Right ventricle myocardium inferior (tissue), 1 donor: ENCODE measurements around the gene CASKIN1. TPM values are rescaled to one million over a fixed set of nuclear protein-coding genes. Genes with fewer than 3 reads are reported as not detected.
"Not testable (repeated sequence)": the region's sequence is repeated elsewhere in the genome, so short reads cannot be mapped to it uniquely, and the experiment has no call there.

Experiments
- ATAC-seq: fragments of 200-7000 bp; cut with Tn5 transposase; one replicate; pipeline ENCODE4 v1.9.1; 2020; ENCODE audit warnings: mild to moderate bottlenecking, moderate library complexity
- DNase-seq: peaks from one replicate; pipeline ENCODE4 v3.0.0; 2021; ENCODE audit errors: missing footprints
- intact Hi-C: fragments of 100-400 bp; cut with DNase I; formaldehyde crosslinking; loops from one replicate; pipeline ENCODE4 v1.11.0; 2022
- long read RNA-seq: library from polyadenylated mRNA; unstranded; transcript quantifications from one replicate; pipeline ENCODE4 v2.0.0, GENCODE V29; 2021
- total RNA-seq: library from RNA; stranded (reverse); fragmentation: NEBNext Ultra II Directional; extraction: Animal tissue kit (Norgen Biotek cat#: 25700); gene quantifications from one replicate; pipeline ENCODE4 v1.2.1, GENCODE V29; 2021
- donor health status: DM: no; HTN: yes; CAD: no; lungs with severe emphysema.

CASKIN1 gene, protein sequence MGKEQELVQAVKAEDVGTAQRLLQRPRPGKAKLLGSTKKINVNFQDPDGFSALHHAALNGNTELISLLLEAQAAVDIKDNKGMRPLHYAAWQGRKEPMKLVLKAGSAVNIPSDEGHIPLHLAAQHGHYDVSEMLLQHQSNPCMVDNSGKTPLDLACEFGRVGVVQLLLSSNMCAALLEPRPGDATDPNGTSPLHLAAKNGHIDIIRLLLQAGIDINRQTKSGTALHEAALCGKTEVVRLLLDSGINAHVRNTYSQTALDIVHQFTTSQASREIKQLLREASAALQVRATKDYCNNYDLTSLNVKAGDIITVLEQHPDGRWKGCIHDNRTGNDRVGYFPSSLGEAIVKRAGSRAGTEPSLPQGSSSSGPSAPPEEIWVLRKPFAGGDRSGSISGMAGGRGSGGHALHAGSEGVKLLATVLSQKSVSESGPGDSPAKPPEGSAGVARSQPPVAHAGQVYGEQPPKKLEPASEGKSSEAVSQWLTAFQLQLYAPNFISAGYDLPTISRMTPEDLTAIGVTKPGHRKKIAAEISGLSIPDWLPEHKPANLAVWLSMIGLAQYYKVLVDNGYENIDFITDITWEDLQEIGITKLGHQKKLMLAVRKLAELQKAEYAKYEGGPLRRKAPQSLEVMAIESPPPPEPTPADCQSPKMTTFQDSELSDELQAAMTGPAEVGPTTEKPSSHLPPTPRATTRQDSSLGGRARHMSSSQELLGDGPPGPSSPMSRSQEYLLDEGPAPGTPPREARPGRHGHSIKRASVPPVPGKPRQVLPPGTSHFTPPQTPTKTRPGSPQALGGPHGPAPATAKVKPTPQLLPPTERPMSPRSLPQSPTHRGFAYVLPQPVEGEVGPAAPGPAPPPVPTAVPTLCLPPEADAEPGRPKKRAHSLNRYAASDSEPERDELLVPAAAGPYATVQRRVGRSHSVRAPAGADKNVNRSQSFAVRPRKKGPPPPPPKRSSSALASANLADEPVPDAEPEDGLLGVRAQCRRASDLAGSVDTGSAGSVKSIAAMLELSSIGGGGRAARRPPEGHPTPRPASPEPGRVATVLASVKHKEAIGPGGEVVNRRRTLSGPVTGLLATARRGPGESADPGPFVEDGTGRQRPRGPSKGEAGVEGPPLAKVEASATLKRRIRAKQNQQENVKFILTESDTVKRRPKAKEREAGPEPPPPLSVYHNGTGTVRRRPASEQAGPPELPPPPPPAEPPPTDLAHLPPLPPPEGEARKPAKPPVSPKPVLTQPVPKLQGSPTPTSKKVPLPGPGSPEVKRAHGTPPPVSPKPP (N-terminal part only)
- 5.8 TPM for total RNA-seq
- long read RNA-seq, partial matches to known transcripts, result 0 of 1 reads
- long read RNA-seq, other reads (novel, unspliced or antisense), result 1 of 1 reads

DNA sequence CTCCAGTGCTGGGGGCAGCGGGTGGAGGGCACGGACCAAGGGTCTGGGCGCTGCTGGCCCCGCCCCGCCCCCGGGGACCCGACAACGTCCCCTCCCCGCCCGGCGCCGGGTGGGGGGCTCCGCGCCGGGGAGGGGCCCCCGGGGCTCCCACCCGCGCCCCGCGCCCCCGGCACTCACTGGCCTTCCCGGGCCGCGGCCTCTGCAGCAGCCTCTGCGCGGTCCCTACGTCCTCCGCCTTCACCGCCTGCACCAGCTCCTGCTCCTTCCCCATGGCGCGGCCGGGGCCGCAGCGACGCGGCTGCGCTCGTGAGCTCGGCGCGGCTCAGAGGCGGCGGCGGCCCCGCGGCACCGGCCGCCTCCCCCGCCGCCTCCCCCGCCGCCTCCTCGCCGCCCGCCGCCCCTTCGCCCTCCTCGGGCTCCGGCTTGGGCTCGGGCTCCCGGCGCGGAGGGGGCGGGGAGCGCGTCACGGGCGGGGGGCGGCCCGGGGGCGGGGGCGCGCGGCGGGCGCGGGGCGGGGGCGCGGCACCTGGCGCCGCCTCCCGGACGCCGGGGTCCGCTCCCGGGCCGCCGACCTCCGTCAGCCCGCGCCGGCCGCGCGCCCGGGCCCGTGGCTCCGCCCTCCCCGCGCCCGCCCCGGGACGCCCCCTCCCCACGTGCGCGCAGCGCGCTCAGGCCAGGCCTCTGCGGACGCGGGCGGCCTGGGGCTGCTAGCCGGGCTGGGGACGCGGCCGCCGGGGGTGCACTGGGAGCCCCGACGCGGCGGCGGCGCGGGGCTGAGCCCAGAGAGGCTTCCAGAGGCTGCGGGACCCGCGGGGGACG lies at the start of gene CASKIN1:
CASKIN1 (minus strand) TSS at position 444 of the 819 bp plus-strand sequence; CDS start at position 271, 173 bp downstream.
- DNase-seq (no peak), ATAC-seq (no peak)
- intact Hi-C loops, result no loop called here

DNA sequence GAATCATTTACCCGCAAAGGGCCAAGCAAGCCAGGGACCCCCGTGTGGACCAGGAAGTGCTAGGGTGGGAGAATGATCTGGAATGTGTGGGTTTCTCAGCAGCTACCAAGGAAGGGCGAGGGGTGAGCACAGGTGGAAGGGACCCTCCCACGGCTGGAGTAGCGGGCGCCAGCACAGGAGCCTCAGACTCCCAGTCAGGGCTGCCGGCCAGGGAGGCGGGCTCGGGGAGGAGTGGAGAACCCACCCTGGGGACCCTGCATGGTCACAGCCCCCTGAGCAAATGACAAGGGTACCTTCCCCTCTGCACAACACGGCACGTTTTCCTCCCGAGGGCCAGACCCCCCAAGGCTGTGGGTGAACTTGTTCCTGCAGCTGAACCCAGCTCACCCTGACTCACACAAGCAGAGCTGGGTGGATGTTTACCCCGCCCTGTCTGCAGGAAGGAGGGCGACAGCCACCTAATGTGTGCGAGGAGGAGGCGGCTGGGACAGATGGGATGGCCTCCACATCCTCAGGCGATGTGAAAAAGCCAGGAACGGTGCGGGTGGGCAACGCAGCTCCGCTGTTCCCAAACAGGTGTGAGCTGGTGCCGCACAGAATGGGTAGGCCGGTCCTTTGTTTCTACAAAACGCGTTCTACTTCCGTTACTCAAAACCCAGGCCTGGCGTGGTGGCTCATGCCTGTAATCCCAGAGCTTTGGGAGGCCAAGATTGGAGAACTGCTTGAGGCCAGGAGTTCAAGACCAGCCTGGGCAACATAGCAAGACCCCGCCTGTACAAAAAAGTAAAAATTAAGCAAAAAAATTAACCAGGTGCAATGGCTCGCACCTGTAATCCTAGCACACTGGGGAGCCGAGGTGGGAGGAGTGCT lies 48.8 kb upstream of the CASKIN1 start:
- intact Hi-C loops, result no loop called here
- DNase-seq, result no peak
- ATAC-seq, result no peak

DNA sequence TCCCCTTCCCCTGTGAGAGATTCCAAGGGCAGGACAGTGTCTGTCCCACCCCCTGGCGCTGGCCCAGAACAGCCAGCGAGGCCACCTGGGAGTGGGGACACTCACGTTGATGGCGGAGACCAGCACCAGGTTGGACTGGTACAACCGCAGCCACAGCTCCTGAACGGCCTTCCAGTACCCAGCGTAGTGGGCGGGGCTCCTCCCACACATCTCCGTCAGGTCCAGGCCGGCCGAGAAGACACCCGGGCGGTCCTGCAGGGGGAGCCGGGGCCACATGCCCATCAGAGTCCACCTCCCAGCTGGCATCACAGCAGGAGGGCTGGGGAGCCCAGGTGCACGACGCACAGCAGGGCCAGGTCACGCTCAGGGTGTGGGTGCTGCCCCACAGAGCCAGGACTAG lies 47.9 kb upstream of the CASKIN1 start:
- DNase-seq (no peak), ATAC-seq (no peak)
- intact Hi-C loops, result no loop called here

DNA sequence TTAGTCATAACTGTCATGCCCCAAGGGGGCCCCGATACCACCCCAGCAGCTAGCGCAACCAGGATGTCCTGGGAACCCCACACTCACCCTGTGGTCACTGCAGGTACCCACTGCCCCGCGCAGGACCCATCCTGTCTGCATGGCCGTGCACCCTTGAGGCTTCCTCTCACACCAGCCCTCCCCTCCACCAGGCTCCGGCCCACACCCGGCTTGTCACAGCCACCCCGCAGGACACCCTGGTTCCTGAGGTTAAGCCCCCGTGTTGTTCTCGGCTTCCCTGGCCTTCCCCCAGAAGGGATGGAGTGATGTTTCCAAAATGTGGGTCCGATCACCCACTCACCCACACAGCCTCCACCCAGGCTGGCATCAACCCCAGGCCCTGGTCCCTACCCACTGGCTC lies 47.4 kb upstream of the CASKIN1 start:
- intact Hi-C loops, result no loop called here
- ATAC-seq (no peak), DNase-seq (no peak)

- intact Hi-C loops, result no loop called here
- ATAC-seq, result no peak
- no peak for DNase-seq
Observed at GRCh38 chr16:2243031-2243528, 46.7 kb upstream of the CASKIN1 start.

GRCh38 chr16:2242598-2242997 lies 46.2 kb upstream of the CASKIN1 start:
- ATAC-seq (no peak), DNase-seq (no peak)
- intact Hi-C loops, result no loop called here

- DNase-seq, ATAC-seq, intact Hi-C loops: not testable (repeated sequence)
Observed at GRCh38 chr16:2240331-2240730, 43.9 kb upstream of the CASKIN1 start.

DNA sequence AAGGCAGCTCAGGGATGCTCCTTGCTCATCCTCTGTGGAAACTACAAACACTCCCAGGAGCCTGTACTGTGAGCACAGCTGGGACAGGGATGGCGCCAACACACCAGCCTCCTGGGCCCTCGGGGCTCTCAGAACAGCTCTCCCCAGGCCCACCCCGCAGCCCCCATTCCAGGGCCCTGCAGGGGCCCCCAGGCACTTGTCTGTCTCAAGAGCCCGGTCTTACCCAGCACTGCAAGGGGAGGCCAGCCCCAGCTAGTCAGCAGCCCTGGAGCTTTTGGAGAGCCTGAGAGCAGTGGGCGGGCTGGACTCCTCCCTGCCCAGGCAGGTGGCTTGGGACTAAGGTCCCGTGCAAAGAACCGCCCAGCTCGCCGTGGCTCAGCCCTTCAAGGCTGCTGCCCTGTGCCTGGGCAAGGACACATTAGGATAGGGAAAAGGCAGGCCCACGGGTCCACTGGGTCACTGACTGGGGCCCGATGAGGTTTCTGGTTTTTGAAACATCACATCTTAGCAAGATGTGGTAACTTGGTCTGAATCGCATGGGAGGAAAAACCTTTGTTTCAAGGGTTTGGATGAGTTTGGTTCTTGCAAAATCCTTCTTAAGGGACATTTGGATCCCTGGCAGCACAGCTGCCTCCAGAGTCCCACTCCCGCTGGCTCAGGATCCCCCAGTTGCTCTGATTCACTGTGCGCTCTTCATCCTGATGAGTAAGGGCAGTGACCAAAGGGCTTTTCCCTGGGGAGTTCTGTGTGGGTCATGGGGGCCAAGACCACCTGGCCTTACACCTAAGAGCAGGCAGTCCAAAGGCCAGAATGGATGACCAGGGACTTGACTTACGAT lies 42.7 kb upstream of the CASKIN1 start:
- DNase-seq (peak; percentile 53), ATAC-seq (no peak)
- intact Hi-C loops, result no loop called here

GRCh38 chr16:2238150-2238837 lies 41.9 kb upstream of the CASKIN1 start:
- intact Hi-C loops, result no loop called here
- DNase-seq (peak; percentile 25), ATAC-seq (peak; percentile 11)

GRCh38 chr16:2237493-2238149 lies 41.2 kb upstream of the CASKIN1 start:
- intact Hi-C loops, result no loop called here
- ATAC-seq (peak; percentile 37), DNase-seq (peak; percentile 50)

- intact Hi-C loops, result no loop called here
- ATAC-seq (no peak), DNase-seq (no peak)
Observed at GRCh38 chr16:2237102-2237482, 40.7 kb upstream of the CASKIN1 start.

DNA sequence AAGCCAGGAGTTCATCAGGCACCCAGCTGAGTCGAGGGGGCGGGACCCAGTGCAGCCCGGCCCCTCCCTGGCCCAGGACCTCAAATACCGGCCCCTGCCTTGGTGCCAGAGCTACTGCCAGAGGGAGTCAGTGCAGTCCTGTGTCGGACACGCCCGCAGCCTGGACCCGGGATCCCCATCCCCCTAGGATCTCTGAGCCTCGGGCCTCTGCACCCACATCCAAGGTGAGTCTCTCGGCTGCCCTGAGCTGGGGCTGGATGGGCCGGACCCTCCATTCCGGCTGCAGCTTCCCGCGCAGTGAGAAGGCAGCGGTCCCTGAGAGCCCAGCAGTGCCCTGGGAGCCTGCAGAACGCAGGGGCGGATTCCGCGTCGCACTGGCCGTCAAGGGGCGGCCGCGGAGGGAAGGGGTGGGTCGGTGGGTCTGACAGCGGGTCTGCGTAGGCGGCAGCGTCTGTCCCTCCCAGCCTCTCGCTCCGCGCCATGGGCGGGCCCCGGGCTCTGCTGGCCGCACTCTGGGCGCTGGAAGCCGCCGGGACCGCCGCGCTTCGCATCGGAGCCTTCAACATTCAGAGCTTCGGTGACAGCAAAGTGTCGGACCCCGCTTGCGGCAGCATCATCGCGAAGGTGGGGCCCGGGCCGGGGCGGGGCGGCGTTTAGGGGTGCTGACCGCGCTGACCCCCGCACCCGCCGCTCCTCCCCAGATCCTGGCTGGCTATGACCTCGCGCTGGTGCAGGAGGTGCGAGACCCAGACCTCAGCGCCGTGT lies 40.1 kb upstream of the CASKIN1 start, which contains the start of gene DNASE1L2:
DNASE1L2 (plus strand) TSS at position 108 of the 765 bp plus-strand sequence; CDS start at position 481, 373 bp downstream.
- peak; percentile 23 for ATAC-seq
- peak; percentile 65 for DNase-seq
- intact Hi-C loops, result no loop called here

DNA sequence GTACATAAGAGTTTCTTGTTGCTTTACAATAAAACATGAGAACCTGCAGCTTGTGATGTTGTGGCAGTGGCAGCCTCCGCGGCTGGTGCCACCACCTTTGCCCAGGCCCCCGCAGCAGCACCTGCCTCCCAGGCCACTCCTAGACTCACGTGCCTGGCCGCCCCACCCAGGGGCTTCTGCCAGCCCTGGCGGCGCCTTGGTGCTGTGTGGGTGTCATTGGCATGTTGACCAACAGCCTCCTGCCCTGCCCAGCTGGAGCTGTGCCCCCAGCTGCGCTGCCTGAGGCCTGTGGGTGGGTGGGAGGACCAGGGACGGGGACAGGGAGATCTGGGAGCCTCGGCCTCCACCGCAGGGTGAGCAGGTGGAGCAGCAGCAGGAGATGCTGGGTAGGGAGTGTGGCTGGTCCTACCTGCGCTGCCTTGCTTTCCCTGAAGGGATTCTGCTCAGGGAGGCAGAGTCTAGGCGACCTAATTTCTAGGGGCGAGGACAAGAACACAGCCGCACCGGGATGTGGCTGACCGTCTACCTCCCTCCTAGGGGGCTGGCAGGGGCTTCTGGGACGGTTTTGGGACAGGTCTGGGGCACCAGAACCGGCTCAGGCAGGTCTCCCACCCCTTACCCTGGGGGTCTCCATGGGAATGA lies 39.4 kb upstream of the CASKIN1 start:
- intact Hi-C loops, result no loop called here
- DNase-seq (no peak), ATAC-seq (no peak)

DNA sequence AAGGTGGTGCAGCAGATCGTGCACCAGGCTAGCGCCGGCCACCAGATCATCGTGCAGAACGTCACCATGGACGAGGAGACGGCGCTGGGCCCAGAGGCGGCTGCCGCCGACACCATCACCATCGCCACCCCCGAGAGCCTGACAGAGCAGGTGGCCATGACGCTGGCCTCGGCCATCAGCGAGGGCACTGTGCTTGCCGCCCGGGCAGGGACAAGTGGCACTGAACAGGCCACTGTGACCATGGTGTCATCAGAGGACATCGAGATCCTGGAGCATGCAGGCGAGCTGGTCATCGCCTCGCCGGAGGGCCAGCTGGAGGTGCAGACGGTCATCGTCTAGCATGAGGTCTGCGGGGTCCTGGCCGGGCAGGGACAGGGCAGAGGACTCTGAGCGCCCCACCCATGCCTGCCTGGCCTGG lies 38.8 kb upstream of the CASKIN1 start:
- intact Hi-C loops, result no loop called here
- DNase-seq (no peak), ATAC-seq (no peak)
